Fibroblast of villous mesenchyme (primary cell): Measurements from ENCODE around the gene R3HDM2. TPM values are rescaled to one million over a fixed set of nuclear protein-coding genes. Genes with fewer than 3 reads are reported as not detected.

Experiments used
- DNase-seq: peaks from one replicate; pipeline ENCODE4 v3.0.0-alpha.2; 2010; ENCODE audit warnings: low read depth
- H3K4me3 ChIP-seq: 2 replicates; pipeline ENCODE4 v1.5.1; 2011; ENCODE audit warnings: low read depth, mild to moderate bottlenecking, low read length
- total RNA-seq: library from RNA; depleted of rRNA; stranded (reverse); fragments of >200 nt; gene quantifications from 2 replicates; pipeline ENCODE4 v1.2.3, GENCODE V29; 2012
- TF ChIP-seq, protein P1 (sequence below): IDR thresholded peaks from 2 replicates; pipeline ENCODE4 v1.5.1; 2012; ENCODE audit warnings: low read depth, mild to moderate bottlenecking, low read length; ENCODE audit not compliant: insufficient read depth

R3HDM2 gene
- total RNA-seq, 1 donor, result 19.0 TPM

- H3K4me3 ChIP-seq, result no peak overlapping the region
- no peak for DNase-seq
- TF ChIP-seq, protein P1, sequence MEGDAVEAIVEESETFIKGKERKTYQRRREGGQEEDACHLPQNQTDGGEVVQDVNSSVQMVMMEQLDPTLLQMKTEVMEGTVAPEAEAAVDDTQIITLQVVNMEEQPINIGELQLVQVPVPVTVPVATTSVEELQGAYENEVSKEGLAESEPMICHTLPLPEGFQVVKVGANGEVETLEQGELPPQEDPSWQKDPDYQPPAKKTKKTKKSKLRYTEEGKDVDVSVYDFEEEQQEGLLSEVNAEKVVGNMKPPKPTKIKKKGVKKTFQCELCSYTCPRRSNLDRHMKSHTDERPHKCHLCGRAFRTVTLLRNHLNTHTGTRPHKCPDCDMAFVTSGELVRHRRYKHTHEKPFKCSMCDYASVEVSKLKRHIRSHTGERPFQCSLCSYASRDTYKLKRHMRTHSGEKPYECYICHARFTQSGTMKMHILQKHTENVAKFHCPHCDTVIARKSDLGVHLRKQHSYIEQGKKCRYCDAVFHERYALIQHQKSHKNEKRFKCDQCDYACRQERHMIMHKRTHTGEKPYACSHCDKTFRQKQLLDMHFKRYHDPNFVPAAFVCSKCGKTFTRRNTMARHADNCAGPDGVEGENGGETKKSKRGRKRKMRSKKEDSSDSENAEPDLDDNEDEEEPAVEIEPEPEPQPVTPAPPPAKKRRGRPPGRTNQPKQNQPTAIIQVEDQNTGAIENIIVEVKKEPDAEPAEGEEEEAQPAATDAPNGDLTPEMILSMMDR, result no peak
Observed at GRCh38 chr12:57254506-57255280, 176.2 kb downstream of the R3HDM2 start.

- TF ChIP-seq, protein P1, result no peak
- no peak for DNase-seq
- no peak within 1 kb of the TSS for H3K4me3 ChIP-seq
Observed at GRCh38 chr12:57250956-57251355, 179.9 kb downstream of the R3HDM2 start, which contains the start of gene STAC3. Gene STAC3, minus strand, starts transcription at chr12:57251187. Its CDS starts 1,551 bp downstream, at chr12:57249636.

DNA sequence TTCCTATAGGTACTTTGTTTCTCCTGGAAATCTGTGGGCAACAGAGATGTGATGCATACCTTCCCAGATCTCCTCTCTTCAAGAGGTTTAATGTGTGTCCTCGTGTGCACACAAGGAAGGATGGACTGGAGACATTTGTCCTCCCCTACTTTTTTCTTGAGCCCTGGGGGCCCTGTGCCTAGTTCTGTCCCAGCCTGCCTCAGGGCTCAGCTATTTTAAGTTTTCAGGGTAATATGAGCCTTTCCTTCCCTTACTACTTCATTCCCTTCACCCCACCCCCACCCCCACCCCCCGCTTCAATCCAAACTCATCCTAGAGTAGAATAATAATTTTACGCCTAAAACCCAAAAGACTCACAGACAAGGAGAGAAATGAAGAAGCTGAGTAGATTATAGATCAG is 180.3 kb downstream of the R3HDM2 start:
- H3K4me3 ChIP-seq, result no peak overlapping the region
- TF ChIP-seq, protein P1, result no peak
- no peak for DNase-seq

- TF ChIP-seq, protein P1, result no peak
- H3K4me3 ChIP-seq, result no peak overlapping the region
- DNase-seq, result no peak
Observed at GRCh38 chr12:57248934-57249742, 181.7 kb downstream of the R3HDM2 start.

DNA sequence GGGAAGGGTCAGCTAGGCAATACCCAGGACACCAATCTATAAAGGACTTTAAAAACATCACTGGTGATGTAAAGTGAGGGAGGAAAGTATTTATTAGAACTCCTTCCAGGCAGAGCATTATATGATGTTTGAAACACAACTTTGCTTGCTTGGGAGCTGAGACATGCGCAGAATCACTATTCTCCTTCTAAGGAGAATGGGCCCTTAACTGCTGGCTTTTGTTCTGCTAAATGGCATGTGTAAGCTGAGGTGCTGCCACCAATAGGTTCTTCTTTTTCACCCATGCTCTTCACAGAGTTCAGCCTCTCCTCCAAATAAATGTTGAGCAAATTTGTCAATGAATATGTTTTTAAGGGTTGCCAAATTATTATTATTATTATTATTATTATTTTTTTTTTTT is 183.8 kb downstream of the R3HDM2 start:
- H3K4me3 ChIP-seq, result no peak overlapping the region
- DNase-seq, result no peak
- TF ChIP-seq, protein P1, result no peak

- TF ChIP-seq, protein P1, result no peak
- DNase-seq, result no peak
- no peak overlapping the region for H3K4me3 ChIP-seq
Observed at GRCh38 chr12:57244312-57244696, 186.5 kb downstream of the R3HDM2 start.
